PC-3 (cell line): ENCODE measurements around the gene BTBD7. TPM values are rescaled to one million over a fixed set of nuclear protein-coding genes. Genes with fewer than 3 reads are reported as not detected.

ENCODE experiments used
- ATAC-seq: fragments of 200-7000 bp; cut with Tn5 transposase; 2 replicates; pipeline ENCODE4 v1.9.1; 2020; ENCODE audit warnings: mild to moderate bottlenecking, moderate library complexity
- BruUV-seq: library from RNA; stranded (reverse); fragments of 400-500 nt; replicated peaks from 2 replicates; lab custom pipeline; 2021; lab: Mats Ljungman, UMichigan
- CTCF ChIA-PET: fragments of 300-600 bp; sonication (Branson Sonifier 250); formaldehyde crosslinking; loops from one replicate; lab custom pipeline; 2022; ENCODE audit warnings: antibody characterized with exemption; lab: Charles Lee
- POLR2A ChIA-PET: fragments of 300-600 bp; sonication (Branson Sonifier 250); formaldehyde crosslinking; loops from one replicate; lab custom pipeline; 2022; ENCODE audit warnings: antibody characterized with exemption; ENCODE audit not compliant: unreplicated experiment; lab: Charles Lee
- DNase-seq: peaks from one replicate; pipeline ENCODE4 v3.0.0-alpha.2; 2015
- H2AFZ ChIP-seq: fragments of 300-600 bp; sonication (generic); 2 replicates; pipeline ENCODE4 v1.6.0; 2016; ENCODE audit warnings: antibody characterized with exemption, low read length
- H3F3A ChIP-seq: fragments of 300-600 bp; sonication (generic); one replicate; pipeline ENCODE4 v1.6.0; 2017; ENCODE audit warnings: antibody characterized with exemption, low read length, control low read depth, mild to moderate bottlenecking; ENCODE audit not compliant: unreplicated experiment
- H3K27ac ChIP-seq: fragments of 300-600 bp; sonication (generic); 2 replicates; pipeline ENCODE4 v1.5.1; 2016; ENCODE audit warnings: mild to moderate bottlenecking, low read length
- H3K27me3 ChIP-seq: fragments of 300-600 bp; sonication (generic); 2 replicates; pipeline ENCODE4 v1.6.1; 2016; ENCODE audit warnings: low read length, mixed read lengths
- H3K36me3 ChIP-seq: fragments of 300-600 bp; sonication (generic); 2 replicates; pipeline ENCODE4 v1.6.1; 2016; ENCODE audit warnings: low read depth, mixed run types, low read length, mixed read lengths
- H3K4me1 ChIP-seq: fragments of 300-600 bp; sonication (generic); 2 replicates; pipeline ENCODE4 v1.5.1; 2016; ENCODE audit warnings: low read length; ENCODE audit not compliant: insufficient read depth
- H3K4me2 ChIP-seq: fragments of 300-600 bp; sonication (generic); 2 replicates; pipeline ENCODE4 v1.6.0; 2016; ENCODE audit warnings: low read length
- H3K4me3 ChIP-seq: fragments of 300-600 bp; sonication (generic); 2 replicates; pipeline ENCODE4 v1.5.1; 2016; ENCODE audit warnings: mild to moderate bottlenecking, low read length, mixed read lengths
- H3K79me2 ChIP-seq: fragments of 300-600 bp; sonication (generic); 2 replicates; pipeline ENCODE4 v1.6.1; 2017; ENCODE audit warnings: low read length, mixed read lengths
- H3K9ac ChIP-seq: fragments of 300-600 bp; sonication (generic); 2 replicates; pipeline ENCODE4 v1.6.0; 2016; ENCODE audit warnings: mild to moderate bottlenecking, low read length
- H3K9me2 ChIP-seq: fragments of 300-600 bp; sonication (generic); replicated peaks from 2 replicates; pipeline ENCODE4 v1.6.1; 2016; ENCODE audit warnings: mixed run types, low read length, mixed read lengths
- H3K9me3 ChIP-seq: fragments of 300-600 bp; sonication (generic); 2 replicates; pipeline ENCODE4 v1.6.1; 2016; ENCODE audit warnings: low read length, mixed read lengths
- H4K20me1 ChIP-seq: fragments of 300-600 bp; sonication (generic); 2 replicates; pipeline ENCODE4 v1.6.1; 2016; ENCODE audit warnings: low read length, mixed read lengths
- CTCF ChIP-seq: fragments of 300-600 bp; sonication (generic); conservative IDR thresholded peaks from 2 replicates; pipeline ENCODE4 v1.5.1; 2017; ENCODE audit warnings: antibody characterized with exemption, low read depth, mild to moderate bottlenecking, low read length
- EZH2 ChIP-seq: fragments of 300-600 bp; sonication (generic); IDR thresholded peaks from one replicate; pipeline ENCODE4 v1.6.1; 2017; ENCODE audit warnings: antibody characterized with exemption, mild to moderate bottlenecking, low read length; ENCODE audit not compliant: unreplicated experiment
- EZH2phosphoT487 ChIP-seq: fragments of 300-600 bp; sonication (generic); IDR thresholded peaks from 2 replicates; pipeline ENCODE4 v1.6.1; 2018; ENCODE audit warnings: mild to moderate bottlenecking, antibody characterized with exemption, low read length, borderline replicate concordance
- intact Hi-C: fragments of 100-400 bp; cut with micrococcal nuclease; formaldehyde crosslinking; loops from 2 replicates; pipeline ENCODE4 v1.9.0; 2023
- total RNA-seq: library from RNA; depleted of rRNA; stranded (reverse); fragments of >200 nt; gene quantifications from 2 replicates; pipeline ENCODE4 v1.2.3, GENCODE V29; 2014

Gene BTBD7
- total RNA-seq, 1 experiment from 2014 or later = 23.2 TPM

- ChIA-PET POLR2A (no interaction called here), CTCF (no interaction called here)
- Histone ChIP-seq H3K9me2 (no peaks in the 10 kb centered on the region), H3F3A (peaks cover 9% of the 10 kb centered on the region), H3K9me3 (no peaks in the 10 kb centered on the region), H3K4me3 (no peak overlapping the region), H3K9ac (peak overlapping the region; percentile 66), H3K27me3 (no peaks in the 10 kb centered on the region), H3K79me2 (peaks cover 9% of the 10 kb centered on the region; the same call in 1 of the 2 replicates), H4K20me1 (no peaks in the 10 kb centered on the region), H3K27ac (peak overlapping the region; percentile 95), H3K4me2 (peak overlapping the region; percentile 56), H3K36me3 (peaks cover 46% of the 10 kb centered on the region), H2AFZ (no peak overlapping the region), H3K4me1 (peaks cover 52% of the 10 kb centered on the region)
- peak; percentile 21; the same call in 1 of the 2 replicates for ATAC-seq
- intact Hi-C loops = loop anchor here (10.0 kb wide), 1 partner anchor 219 kb away; no protein-coding TSS in a partner anchor
- DNase-seq = no peak
- BruUV-seq = TSS peak; percentile 50
- no peak for TF ChIP-seq EZH2phosphoT487
- TF ChIP-seq CTCF = no peak
- no peak for TF ChIP-seq EZH2
Observed at GRCh38 chr14:93245764-93246420, 86.9 kb downstream of the BTBD7 start.

- no peak for ATAC-seq
- BruUV-seq = TSS peak; percentile 96
- Histone ChIP-seq H3K9me3 (no peaks in the 10 kb centered on the region), H2AFZ (no peak overlapping the region), H3K4me2 (peak overlapping the region; percentile 83), H4K20me1 (no peaks in the 10 kb centered on the region), H3K9ac (peak overlapping the region; percentile 85), H3K27ac (peak overlapping the region; percentile 94), H3K27me3 (no peaks in the 10 kb centered on the region), H3K79me2 (peaks cover 22% of the 10 kb centered on the region), H3K4me3 (no peak overlapping the region), H3K9me2 (no peaks in the 10 kb centered on the region), H3K36me3 (peaks cover 22% of the 10 kb centered on the region), H3F3A (peaks cover 10% of the 10 kb centered on the region), H3K4me1 (peaks cover 45% of the 10 kb centered on the region)
- no peak for DNase-seq
- TF ChIP-seq EZH2 = no peak
- no peak for TF ChIP-seq CTCF
- TF ChIP-seq EZH2phosphoT487 = no peak
- CTCF ChIA-PET = interaction anchor here (0.6 to 1.0 kb wide), 2 partner anchors 21 to 127 kb away, joined by 3 to 5 read pairs; no protein-coding TSS in a partner anchor
- POLR2A ChIA-PET = interaction anchor here (0.6 to 0.9 kb wide), 2 partner anchors 26 to 94 kb away, joined by 4 to 5 read pairs; no protein-coding TSS in a partner anchor
- intact Hi-C loops = loop anchor here (2.0 to 10.0 kb wide), 2 partner anchors 68 to 224 kb away; no protein-coding TSS in a partner anchor
Observed at GRCh38 chr14:93240678-93241000, 92.2 kb downstream of the BTBD7 start.
